Central memory CD8-positive, alpha-beta T cell (primary cell): ENCODE data around the gene SLX9.

Experiments
- ATAC-seq: fragments of 150-1000 bp; cut with Tn5 transposase; replicated peaks from 2 replicates; pipeline ENCODE4 v1.10.0; 2022; ENCODE audit warnings: mild to moderate bottlenecking, moderate FRiP score, moderate number of reproducible peaks; ENCODE audit not compliant: poor library complexity, severe bottlenecking; ENCODE audit errors: extremely low read depth
- DNase-seq, 2 donors: peaks; one replicate each; pipeline ENCODE4 v3.0.0; 2021; ENCODE audit warnings: low spot score in 2 of 2
- H3K27ac Mint-ChIP-seq: one replicate; pipeline ENCODE4 v1.8.0; 2022; ENCODE audit warnings: low read depth, mild to moderate bottlenecking, moderate library complexity, mixed read lengths
- H3K27me3 Mint-ChIP-seq: one replicate; pipeline ENCODE4 v1.8.0; 2022; ENCODE audit warnings: mixed read lengths
- H3K36me3 Mint-ChIP-seq: one replicate; pipeline ENCODE4 v1.8.0; 2022; ENCODE audit warnings: mild to moderate bottlenecking, moderate library complexity, mixed read lengths; ENCODE audit not compliant: insufficient read depth
- H3K4me1 Mint-ChIP-seq: one replicate; pipeline ENCODE4 v1.8.0; 2022; ENCODE audit warnings: mixed read lengths
- H3K4me3 Mint-ChIP-seq: one replicate; pipeline ENCODE4 v1.8.0; 2022; ENCODE audit warnings: mild to moderate bottlenecking, moderate library complexity, mixed read lengths
- H3K9me3 Mint-ChIP-seq: one replicate; pipeline ENCODE4 v1.8.0; 2022; ENCODE audit warnings: mixed read lengths

SLX9 gene

DNA sequence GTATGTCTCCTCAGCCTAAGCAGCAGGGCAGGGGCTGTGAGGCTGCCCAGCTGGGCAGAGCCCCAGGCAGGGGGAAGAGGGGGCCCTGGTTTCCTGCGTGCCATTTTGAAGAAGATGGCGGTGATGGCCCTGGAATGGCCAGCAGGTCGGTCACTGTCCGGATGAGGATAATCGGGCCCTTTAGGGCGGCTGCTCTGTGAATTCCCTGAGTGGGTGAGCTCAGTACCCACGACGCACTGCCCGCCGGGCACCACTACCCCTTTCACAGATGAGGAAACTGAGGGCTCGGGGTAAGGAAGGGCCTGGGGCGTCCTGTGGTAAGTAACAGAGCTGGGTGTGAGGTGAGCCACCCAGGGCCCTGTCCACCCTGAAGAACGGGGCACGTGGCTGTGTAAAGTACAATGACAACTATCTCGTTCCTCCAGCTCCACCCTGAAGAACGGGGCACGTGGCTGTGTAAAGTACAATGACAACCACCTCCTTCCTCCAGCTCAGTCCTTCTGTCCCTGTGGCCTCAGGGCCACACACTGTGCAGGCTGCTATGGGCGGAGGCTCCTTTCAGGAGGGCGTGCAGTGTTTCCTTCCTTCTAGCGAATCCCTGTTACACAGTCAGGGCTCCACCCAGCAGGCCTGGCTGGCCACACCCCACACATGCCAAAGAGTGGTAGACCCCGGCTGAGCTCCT is 42.4 kb upstream of the SLX9 start:
- DNase-seq (no peak), ATAC-seq (no peak)
- H3K27ac Mint-ChIP-seq, result peak overlapping the region; percentile 13
- H3K27me3 Mint-ChIP-seq, result no peaks in the 10 kb centered on the region
- no peak overlapping the region for H3K4me3 Mint-ChIP-seq
- H3K36me3 Mint-ChIP-seq, result peaks cover 63% of the 10 kb centered on the region
- H3K4me1 Mint-ChIP-seq, result peaks cover 17% of the 10 kb centered on the region
- H3K9me3 Mint-ChIP-seq, result no peaks in the 10 kb centered on the region

DNA sequence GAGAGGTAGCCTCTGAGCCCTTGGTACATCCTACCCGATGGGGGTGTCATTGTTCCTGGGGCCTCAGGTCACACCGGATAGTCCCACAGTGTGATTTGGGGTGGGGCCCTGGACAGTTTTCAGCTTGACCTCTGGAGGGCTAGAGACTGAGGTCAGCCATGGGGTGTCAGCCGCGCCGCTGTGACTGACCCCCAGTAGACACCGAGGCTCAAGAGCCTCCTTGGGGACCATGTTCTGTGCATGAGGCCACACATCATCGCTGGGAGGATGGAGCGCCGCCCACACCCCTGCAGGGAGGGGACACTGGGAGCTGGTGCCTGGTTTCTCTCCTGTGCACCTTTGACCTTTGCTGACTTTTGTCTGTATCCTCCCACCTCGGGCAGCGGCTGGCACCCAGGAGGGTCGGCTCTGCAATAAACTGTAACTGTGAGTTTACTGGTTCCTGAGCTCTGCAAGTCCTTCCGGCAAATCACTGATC is 41.8 kb upstream of the SLX9 start:
- no peak overlapping the region for H3K27ac Mint-ChIP-seq
- DNase-seq (no peak), ATAC-seq (no peak)
- H3K27me3 Mint-ChIP-seq, result no peaks in the 10 kb centered on the region
- H3K4me1 Mint-ChIP-seq, result peaks cover 18% of the 10 kb centered on the region
- H3K4me3 Mint-ChIP-seq, result no peak overlapping the region
- no peaks in the 10 kb centered on the region for H3K9me3 Mint-ChIP-seq
- H3K36me3 Mint-ChIP-seq, result peaks cover 63% of the 10 kb centered on the region

DNA sequence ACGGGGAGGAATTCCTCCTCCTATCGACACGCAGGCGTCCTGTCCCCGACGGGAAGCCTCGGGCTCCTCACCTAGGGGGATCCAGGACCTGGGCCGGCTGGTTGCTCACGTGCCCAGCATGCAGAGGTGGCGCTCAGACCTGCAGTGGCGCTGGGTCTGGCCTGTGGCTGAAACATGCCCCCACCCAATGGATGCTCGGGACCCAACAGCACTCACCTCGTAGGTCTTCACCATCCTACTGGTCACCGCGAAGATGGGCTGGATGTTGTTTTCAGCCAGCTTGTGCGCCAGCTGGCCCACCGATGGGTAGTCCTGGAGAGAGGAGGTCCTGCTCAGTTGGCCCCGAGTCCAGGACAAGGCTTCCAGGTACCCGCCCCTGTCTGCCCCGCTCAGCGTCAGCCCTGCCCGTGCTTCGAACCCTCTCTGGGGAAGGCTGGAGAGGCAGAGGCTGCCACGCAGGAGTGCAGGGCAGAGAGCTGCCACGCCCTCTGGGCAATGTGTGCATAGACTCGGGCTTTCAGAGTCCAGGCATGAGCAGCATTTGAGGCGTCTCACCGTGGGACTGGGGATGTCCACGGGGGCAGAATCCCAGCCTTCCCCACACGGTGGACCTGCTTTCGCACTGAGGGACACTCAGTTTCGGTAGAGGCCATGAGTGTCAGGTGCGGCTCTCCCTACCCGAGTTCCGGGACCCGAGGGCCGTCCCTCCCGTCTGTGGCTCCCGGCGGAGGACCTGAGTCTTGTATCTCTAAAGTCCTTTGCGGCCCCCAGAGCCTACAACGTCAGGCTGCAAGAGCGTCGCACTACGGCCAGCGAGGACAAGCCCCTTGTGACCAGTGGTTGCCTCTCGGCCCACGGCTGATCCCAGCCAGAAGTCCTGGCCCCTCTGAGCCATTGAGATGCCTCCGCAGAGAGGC is 40.7 kb upstream of the SLX9 start:
- no peak for DNase-seq
- no peak for ATAC-seq
- no peak overlapping the region for H3K27ac Mint-ChIP-seq
- H3K9me3 Mint-ChIP-seq, result no peaks in the 10 kb centered on the region
- H3K4me1 Mint-ChIP-seq, result peaks cover 12% of the 10 kb centered on the region
- H3K36me3 Mint-ChIP-seq, result peaks cover 59% of the 10 kb centered on the region
- no peak overlapping the region for H3K4me3 Mint-ChIP-seq
- H3K27me3 Mint-ChIP-seq, result no peaks in the 10 kb centered on the region

DNA sequence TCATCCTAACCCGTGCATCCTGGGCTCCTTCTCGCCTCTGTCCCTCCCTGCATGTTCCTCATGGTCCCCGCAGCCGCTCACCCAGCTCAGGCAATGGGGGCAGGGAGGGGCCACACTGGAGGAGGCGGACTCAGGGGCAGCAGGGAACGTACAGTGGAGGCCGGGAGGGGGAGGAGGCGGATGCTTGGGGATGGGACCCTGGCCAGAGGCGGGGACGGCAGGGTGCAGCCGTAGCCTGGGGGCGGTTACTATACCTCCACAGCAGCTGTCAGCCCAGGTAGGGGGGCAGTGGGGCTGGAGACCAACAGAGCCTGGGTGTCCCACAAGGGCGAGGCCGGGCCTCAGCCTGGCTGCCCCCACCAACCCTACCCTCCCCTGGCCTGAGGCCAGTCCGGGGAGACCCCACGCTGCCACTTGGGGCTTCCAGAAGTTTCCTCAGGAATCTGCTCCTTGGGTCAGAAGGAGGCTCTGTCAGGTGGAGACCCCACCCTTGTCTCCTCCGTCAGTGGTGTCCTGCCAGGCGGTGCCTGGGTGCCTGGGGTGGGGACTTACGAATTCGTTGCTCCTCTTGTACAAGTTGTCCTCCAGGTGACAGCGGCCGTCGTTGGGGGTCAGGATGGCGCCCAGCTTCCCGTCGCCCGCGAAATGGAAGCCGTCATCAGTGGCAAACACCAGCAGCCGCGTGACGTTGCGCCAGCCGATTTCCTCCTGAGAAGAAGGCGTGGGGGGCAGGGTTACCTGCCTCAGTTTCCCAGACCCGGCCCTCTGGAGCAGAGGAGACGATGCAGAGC is 39.9 kb upstream of the SLX9 start:
- Mint-ChIP-seq H3K27ac (no peak overlapping the region), H3K36me3 (peaks cover 60% of the 10 kb centered on the region), H3K4me3 (no peak overlapping the region), H3K4me1 (peaks cover 19% of the 10 kb centered on the region), H3K27me3 (no peaks in the 10 kb centered on the region), H3K9me3 (no peaks in the 10 kb centered on the region)
- DNase-seq (no peak), ATAC-seq (no peak)

GRCh38 chr21:44900559-44901251 is 39.1 kb upstream of the SLX9 start:
- Mint-ChIP-seq H3K36me3 (peaks cover 60% of the 10 kb centered on the region), H3K27ac (no peak overlapping the region), H3K4me1 (peaks cover 19% of the 10 kb centered on the region), H3K27me3 (no peaks in the 10 kb centered on the region), H3K4me3 (no peak overlapping the region), H3K9me3 (no peaks in the 10 kb centered on the region)
- DNase-seq (no peak), ATAC-seq (no peak)

GRCh38 chr21:44901391-44902074 is 38.3 kb upstream of the SLX9 start:
- no peak overlapping the region for H3K27ac Mint-ChIP-seq
- no peak overlapping the region for H3K4me3 Mint-ChIP-seq
- DNase-seq (no peak), ATAC-seq (no peak)
- no peaks in the 10 kb centered on the region for H3K27me3 Mint-ChIP-seq
- H3K36me3 Mint-ChIP-seq, result peaks cover 62% of the 10 kb centered on the region
- peaks cover 19% of the 10 kb centered on the region for H3K4me1 Mint-ChIP-seq
- H3K9me3 Mint-ChIP-seq, result no peaks in the 10 kb centered on the region

DNA sequence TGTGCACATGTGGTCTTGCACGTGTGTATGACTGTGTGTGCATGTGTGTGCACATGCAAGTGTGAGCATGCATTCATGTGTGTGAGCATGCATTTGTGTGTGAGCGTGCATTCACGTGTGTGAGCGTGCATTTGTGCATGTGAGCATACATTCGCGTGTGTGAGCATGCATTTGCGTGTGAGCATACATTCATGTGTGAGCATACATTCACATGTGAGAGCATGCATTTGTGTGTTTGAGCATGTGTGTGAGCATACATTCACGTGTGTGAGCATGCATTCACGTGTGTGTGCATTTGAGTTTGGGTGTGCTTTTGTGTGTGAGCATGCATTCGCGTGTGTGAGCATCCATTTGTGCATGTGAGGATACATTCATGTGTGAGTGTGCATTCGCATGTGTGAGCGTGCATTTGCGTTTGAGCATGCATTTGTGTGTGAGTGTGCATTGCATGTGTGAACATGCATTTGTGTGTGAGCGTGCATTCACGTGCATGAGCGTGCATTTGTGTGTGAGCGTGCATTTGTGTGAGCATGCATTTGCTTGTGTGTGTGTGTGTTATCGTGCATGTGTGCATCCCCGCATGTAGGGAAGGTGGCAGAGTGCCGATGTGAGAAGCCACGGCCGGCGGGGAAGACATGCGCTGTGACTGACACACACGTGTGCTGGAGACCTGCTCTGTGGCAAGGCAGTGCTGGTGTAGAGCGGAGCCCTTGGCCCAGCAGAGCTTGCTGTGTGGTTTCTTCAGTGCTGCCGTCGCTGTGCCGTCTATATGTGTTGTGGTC is 37.4 kb upstream of the SLX9 start:
- H3K36me3 Mint-ChIP-seq, result peaks cover 60% of the 10 kb centered on the region
- H3K4me3 Mint-ChIP-seq, result no peak overlapping the region
- DNase-seq (no peak), ATAC-seq (no peak)
- H3K9me3 Mint-ChIP-seq, result no peaks in the 10 kb centered on the region
- peaks cover 19% of the 10 kb centered on the region for H3K4me1 Mint-ChIP-seq
- no peaks in the 10 kb centered on the region for H3K27me3 Mint-ChIP-seq
- H3K27ac Mint-ChIP-seq, result no peak overlapping the region

DNA sequence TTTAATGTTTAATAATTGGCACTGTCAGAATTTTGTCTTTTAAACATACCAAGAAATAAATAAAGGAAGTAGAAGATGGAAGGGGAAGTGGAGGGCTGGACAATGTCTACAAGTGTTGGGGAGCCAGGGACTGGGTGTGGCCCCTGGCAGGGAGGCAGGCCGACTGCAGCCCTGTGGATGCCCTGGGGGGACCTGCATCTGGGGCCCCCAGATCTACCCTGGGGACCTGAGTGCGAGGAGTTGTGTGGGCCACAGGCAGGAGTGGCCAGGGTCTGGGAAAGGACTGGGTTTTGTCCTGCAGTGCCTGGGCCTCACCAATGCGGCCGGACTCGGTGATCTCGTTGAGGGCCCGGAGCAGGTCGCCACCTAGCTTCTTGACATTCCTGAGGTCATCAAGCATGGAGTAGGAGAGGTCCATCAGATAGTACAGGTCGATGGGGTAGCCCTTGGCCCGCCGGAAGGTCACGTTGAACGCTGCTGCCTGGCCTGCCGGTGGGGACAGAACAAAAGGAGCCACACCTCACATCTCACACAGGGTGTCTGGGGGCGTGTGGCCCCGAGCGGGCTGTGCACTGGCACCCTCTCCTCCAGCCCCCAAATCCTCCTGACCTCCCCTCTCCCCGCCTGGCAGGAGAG is 36.7 kb upstream of the SLX9 start:
- Mint-ChIP-seq H3K4me3 (no peak overlapping the region), H3K36me3 (peaks cover 57% of the 10 kb centered on the region), H3K27me3 (no peaks in the 10 kb centered on the region), H3K4me1 (peaks cover 19% of the 10 kb centered on the region), H3K9me3 (no peaks in the 10 kb centered on the region), H3K27ac (no peak overlapping the region)
- no peak for DNase-seq
- no peak for ATAC-seq

GRCh38 chr21:44903689-44904088 is 36.1 kb upstream of the SLX9 start:
- H3K36me3 Mint-ChIP-seq, result peaks cover 55% of the 10 kb centered on the region
- no peaks in the 10 kb centered on the region for H3K27me3 Mint-ChIP-seq
- H3K9me3 Mint-ChIP-seq, result no peaks in the 10 kb centered on the region
- H3K27ac Mint-ChIP-seq, result no peak overlapping the region
- H3K4me1 Mint-ChIP-seq, result peaks cover 22% of the 10 kb centered on the region
- ATAC-seq, result no peak
- no peak overlapping the region for H3K4me3 Mint-ChIP-seq
- no peak for DNase-seq

GRCh38 chr21:44904141-44904923 is 35.5 kb upstream of the SLX9 start:
- DNase-seq (no peak), ATAC-seq (no peak)
- Mint-ChIP-seq H3K27ac (peak overlapping the region; percentile 13), H3K36me3 (peaks cover 56% of the 10 kb centered on the region), H3K9me3 (no peaks in the 10 kb centered on the region), H3K4me1 (peaks cover 29% of the 10 kb centered on the region), H3K27me3 (no peaks in the 10 kb centered on the region), H3K4me3 (no peak overlapping the region)
